Effector memory CD4-positive, alpha-beta T cell (primary cell): ENCODE measurements around the gene PIK3R5.
A peak's percentile ranks its signal among the peaks of the same experiment; 100 is the strongest.
"Not testable (repeated sequence)": the region's sequence is repeated elsewhere in the genome, so short reads cannot be mapped to it uniquely, and the experiment has no call there.

Source experiments
- DNase-seq, 3 donors: peaks; one replicate each; pipeline ENCODE4 v3.0.0-alpha.2; 2020
- H3K27ac ChIP-seq: 2 replicates; pipeline ENCODE4 v1.7.0; 2013; ENCODE audit warnings: mild to moderate bottlenecking, low read length, moderate library complexity; ENCODE audit not compliant: insufficient read depth, poor library complexity, severe bottlenecking
- H3K27me3 ChIP-seq: replicated peaks from 2 replicates; pipeline ENCODE4 v1.7.0; 2013; ENCODE audit warnings: mild to moderate bottlenecking, low read length; ENCODE audit not compliant: insufficient read depth, control insufficient read depth, poor library complexity, severe bottlenecking
- H3K36me3 ChIP-seq: 2 replicates; pipeline ENCODE4 v1.7.0; 2013; ENCODE audit warnings: mild to moderate bottlenecking, low read length, moderate library complexity; ENCODE audit not compliant: control insufficient read depth, insufficient read depth
- H3K4me1 ChIP-seq: 2 replicates; pipeline ENCODE4 v1.7.0; 2013; ENCODE audit warnings: low read length, mild to moderate bottlenecking; ENCODE audit not compliant: control insufficient read depth, insufficient read depth, poor library complexity, severe bottlenecking
- H3K4me3 ChIP-seq: 2 replicates; pipeline ENCODE4 v1.7.0; 2013; ENCODE audit warnings: low read length, low read depth, mild to moderate bottlenecking; ENCODE audit not compliant: insufficient read depth, poor library complexity, severe bottlenecking
- H3K9me3 ChIP-seq: 2 replicates; pipeline ENCODE4 v1.7.0; 2013; ENCODE audit warnings: mild to moderate bottlenecking, low read length, moderate library complexity; ENCODE audit not compliant: control insufficient read depth

The PIK3R5 gene

DNA sequence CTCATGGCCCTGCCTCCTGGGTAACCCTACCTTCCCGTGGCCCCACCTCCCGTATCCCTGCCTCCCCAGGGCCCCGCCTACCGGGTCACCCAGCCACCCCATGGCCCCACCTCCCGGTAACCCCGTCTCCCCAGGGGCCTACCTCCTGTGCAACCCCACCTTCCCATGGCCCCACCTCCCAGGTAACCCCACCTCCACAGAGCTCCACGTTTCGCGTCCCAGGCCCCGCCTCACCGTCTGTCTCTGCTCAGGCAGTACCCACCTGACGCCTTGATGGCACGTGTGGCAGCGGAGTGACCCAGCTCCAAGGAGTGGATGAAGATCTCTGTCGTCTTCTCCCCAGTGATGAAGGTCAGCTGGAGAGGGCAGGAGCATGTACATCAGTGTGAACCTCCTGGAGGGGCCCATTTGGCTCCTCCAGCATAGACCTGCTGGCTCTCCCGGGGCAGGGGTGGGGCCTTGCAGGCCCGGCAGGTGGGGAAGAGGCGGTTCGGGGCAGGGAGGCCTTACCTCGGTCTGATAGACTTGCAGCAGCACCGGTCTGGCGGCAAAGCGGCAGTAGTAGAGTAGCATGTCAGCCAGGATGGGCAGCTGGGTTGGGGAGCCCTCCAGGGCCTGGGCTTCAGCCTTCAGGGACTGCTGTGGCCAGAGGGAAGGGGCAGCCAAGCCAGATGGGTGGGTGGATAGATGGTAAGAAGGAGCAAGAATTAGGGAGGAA, 79.4 kb downstream of the PIK3R5 start:
- Histone ChIP-seq H3K9me3 (no peaks in the 10 kb centered on the region), H3K36me3 (peaks cover 86% of the 10 kb centered on the region), H3K4me3 (no peak overlapping the region), H3K4me1 (no peaks in the 10 kb centered on the region), H3K27me3 (no peaks in the 10 kb centered on the region), H3K27ac (peak overlapping the region; percentile 18)
- no peak for DNase-seq

DNA sequence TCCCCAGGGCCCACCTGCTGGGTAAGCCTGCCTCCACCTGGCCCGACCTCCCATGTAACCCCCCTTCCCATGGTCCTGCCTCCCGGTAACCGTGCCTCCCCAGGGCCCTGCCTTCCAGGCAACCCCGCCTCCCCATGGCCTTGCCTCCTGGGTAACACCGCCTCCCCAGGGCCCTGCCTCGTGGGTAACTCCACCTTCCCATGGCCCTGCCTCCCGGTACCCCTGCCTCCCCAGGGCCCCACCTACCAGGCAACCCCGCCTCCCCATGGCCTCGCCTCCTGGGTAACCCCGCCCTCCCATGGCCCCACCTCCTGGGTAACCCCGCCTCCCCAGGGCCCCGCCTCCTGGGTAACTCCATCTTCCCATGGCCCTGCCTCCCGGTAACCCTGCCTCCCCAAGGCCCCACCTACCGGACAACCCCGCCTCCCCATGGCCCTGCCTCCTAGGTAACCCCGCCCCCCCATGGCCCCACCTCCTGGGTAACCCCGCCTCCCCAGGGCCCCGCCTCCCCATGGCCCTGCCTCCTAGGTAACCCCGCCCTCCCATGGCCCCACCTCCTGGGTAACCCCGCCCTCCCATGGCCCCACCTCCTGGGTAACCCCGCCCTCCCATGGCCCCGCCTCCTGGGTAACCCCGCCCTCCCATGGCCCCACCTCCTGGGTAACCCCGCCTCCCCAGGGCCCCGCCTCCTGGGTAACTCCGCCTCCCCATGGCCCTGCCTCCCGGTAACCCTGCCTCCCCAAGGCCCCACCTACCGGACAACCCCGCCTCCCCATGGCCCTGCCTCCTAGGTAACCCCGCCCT, 80.1 kb downstream of the PIK3R5 start:
- H3K27me3 ChIP-seq, H3K9me3 ChIP-seq, H3K4me3 ChIP-seq, H3K4me1 ChIP-seq: not testable (repeated sequence)
- DNase-seq: peak; percentile 52 to 78 (median 71)
- Histone ChIP-seq H3K36me3 (peaks cover 88% of the 10 kb centered on the region), H3K27ac (peak overlapping the region; percentile 42)

DNA sequence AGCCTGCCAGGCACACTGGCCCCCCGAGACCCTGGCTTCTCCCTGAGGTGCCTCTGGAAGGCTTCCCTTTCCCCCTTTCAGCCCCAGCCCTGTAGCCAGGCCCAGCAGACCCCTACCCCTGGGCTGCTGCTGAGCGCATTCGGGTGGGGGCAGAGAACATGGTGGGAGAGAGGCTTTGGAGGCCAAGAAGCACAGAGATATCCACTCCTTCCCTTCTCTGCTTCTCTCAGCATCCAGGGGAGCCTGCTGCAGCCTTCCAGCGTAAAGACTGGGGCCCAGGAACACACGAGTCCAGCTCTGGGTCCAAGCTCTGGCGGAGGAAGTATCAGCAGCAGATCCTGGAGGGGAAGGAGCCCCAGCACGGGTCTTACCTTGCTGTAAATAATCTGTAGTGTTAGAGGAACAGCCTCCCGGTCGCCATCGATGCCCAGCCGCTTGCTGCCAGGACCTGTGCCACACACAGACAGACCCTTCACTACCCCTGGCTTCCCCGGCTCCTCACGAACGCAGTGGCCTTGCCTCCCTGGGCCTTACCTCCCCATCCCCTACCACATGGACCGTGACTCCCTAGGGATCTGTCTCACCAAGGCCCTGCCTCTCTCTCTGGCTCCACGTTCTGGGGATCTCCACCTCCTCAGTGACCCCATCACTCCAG, 81.0 kb downstream of the PIK3R5 start:
- Histone ChIP-seq H3K4me1 (no peaks in the 10 kb centered on the region), H3K9me3 (no peaks in the 10 kb centered on the region), H3K27ac (peak overlapping the region; percentile 42), H3K36me3 (peaks cover 88% of the 10 kb centered on the region), H3K4me3 (no peak overlapping the region), H3K27me3 (no peaks in the 10 kb centered on the region)
- no peak for DNase-seq

DNA sequence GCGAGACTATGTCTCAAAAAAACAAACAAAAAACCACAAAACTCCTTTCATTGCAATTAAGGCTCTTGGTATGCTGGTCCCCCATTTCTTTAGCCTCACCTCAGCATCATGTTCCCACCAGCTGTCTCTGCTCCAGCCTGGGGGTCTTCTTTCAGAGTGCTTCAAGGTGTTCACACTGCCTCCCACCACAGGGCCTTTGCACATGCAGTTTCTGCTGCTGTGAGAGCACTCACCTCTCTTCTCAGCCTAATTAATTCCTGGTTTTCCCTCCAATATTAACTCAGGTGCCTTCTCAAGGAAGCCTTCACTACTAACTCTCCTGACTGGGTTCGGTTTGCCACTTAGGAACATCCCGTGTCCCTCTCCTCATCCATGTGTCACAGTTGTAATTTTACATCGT, 82.2 kb downstream of the PIK3R5 start:
- H3K4me3 ChIP-seq: no peak overlapping the region

GRCh38 chr17:8881606-8882005, 83.9 kb downstream of the PIK3R5 start:
- no peak overlapping the region for H3K4me3 ChIP-seq
- no peaks in the 10 kb centered on the region for H3K27me3 ChIP-seq
- H3K4me1 ChIP-seq: no peaks in the 10 kb centered on the region
- DNase-seq: no peak
- no peaks in the 10 kb centered on the region for H3K9me3 ChIP-seq
- no peak overlapping the region for H3K27ac ChIP-seq
- H3K36me3 ChIP-seq: peaks cover 76% of the 10 kb centered on the region

More for the DNA sequence above, 82.2 kb downstream of the PIK3R5 start:
- Histone ChIP-seq H3K27me3 (no peaks in the 10 kb centered on the region), H3K4me1 (no peaks in the 10 kb centered on the region), H3K27ac (no peak overlapping the region), H3K36me3 (peaks cover 84% of the 10 kb centered on the region), H3K9me3 (no peaks in the 10 kb centered on the region)
- DNase-seq: no peak

DNA sequence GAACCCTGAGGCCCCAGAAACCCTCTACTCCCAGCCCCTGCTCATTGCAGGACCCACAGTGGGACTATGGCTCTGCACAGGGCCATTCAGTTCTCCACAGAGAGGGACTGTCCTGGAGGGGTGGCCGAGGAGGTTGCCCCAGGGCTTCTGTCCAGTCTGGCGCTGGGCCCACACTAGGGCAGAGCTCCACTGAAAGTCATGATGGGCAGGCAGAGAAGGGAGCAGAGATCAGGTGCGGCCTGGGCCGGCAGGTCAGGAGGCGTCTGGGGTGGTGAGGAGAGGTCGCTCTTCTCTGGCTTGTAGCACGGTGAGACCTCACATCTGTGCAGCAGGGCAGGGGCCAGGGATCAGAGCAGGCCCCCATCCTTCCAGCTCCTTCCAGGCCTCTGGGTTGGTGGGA, 85.0 kb downstream of the PIK3R5 start:
- peaks cover 68% of the 10 kb centered on the region for H3K36me3 ChIP-seq
- DNase-seq: no peak
- H3K4me1 ChIP-seq: no peaks in the 10 kb centered on the region
- H3K27me3 ChIP-seq: no peaks in the 10 kb centered on the region
- no peak overlapping the region for H3K27ac ChIP-seq
- H3K4me3 ChIP-seq: no peak overlapping the region
- H3K9me3 ChIP-seq: no peaks in the 10 kb centered on the region

- no peaks in the 10 kb centered on the region for H3K27me3 ChIP-seq
- no peak overlapping the region for H3K4me3 ChIP-seq
- no peak for DNase-seq
- H3K9me3 ChIP-seq: no peaks in the 10 kb centered on the region
- H3K4me1 ChIP-seq: no peaks in the 10 kb centered on the region
- no peak overlapping the region for H3K27ac ChIP-seq
- peaks cover 62% of the 10 kb centered on the region for H3K36me3 ChIP-seq
Measured at GRCh38 chr17:8879410-8879809, 86.1 kb downstream of the PIK3R5 start.

- H3K27me3 ChIP-seq: no peaks in the 10 kb centered on the region
- H3K4me3 ChIP-seq: no peak overlapping the region
- H3K4me1 ChIP-seq: no peaks in the 10 kb centered on the region
- H3K36me3 ChIP-seq: peaks cover 49% of the 10 kb centered on the region
- DNase-seq: no peak
- no peak overlapping the region for H3K27ac ChIP-seq
- no peaks in the 10 kb centered on the region for H3K9me3 ChIP-seq
Measured at GRCh38 chr17:8877984-8878383, 87.5 kb downstream of the PIK3R5 start.

DNA sequence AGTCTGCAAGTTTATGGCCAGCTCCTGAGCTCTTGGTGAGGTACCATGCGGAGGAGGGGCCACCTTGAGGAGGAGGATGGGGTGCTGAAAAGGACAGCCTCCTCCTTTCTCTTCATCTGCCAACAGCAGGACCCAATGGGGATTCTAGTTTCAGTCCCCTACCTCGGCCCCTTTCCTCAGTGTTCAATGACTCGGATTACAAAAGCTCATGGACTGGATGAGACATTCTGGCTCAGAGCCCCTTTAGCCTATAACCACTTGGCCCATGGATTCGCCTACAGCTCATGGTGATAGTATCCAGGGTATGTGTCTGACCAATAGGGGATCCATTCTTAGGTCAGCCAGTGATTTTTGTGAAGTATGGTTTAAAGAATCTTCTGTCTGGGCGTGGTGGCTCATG, 89.5 kb downstream of the PIK3R5 start:
- H3K27ac ChIP-seq: no peak overlapping the region
- H3K27me3 ChIP-seq: no peaks in the 10 kb centered on the region
- no peak overlapping the region for H3K4me3 ChIP-seq
- no peaks in the 10 kb centered on the region for H3K4me1 ChIP-seq
- DNase-seq: no peak
- peaks cover 28% of the 10 kb centered on the region for H3K36me3 ChIP-seq
- H3K9me3 ChIP-seq: no peaks in the 10 kb centered on the region

DNA sequence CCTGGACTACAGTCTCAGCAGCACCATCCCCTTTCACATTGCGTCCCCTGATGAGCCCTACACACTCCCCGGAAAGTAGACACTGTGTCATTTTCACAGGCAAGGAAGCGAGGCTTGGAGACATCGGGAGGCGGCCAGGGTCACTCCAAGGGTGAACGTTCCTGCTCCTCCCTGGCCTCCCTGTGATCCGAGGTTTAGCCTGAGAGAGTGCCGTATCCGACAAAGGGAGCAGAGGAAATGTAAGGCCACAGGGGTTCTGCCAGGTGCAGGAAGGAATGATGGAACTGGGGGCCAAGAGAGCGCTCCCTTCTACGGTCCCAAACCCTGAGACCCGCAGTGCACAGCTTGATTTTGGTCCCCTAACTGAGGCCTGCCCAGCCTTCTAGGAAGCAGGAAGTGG, 90.1 kb downstream of the PIK3R5 start:
- Histone ChIP-seq H3K4me3 (no peak overlapping the region), H3K36me3 (peaks cover 23% of the 10 kb centered on the region)
- DNase-seq: no peak

More for the DNA sequence above, 90.1 kb downstream of the PIK3R5 start:
- Histone ChIP-seq H3K27me3 (no peaks in the 10 kb centered on the region), H3K27ac (no peak overlapping the region), H3K4me1 (no peaks in the 10 kb centered on the region), H3K9me3 (no peaks in the 10 kb centered on the region)
